ENCODE data around the gene LRCH4. TPM values are rescaled to one million over a fixed set of nuclear protein-coding genes. Genes with fewer than 3 reads are reported as not detected.

Gene LRCH4
- total and polyA plus RNA-seq, 9 of the 15 experiments (the other 6 are each of a cell fraction or from before 2014, with no cell fraction given), result 0.06 to 63.3 (median 15.0) TPM

GRCh38 chr7:100604028-100604975 lies 18.4 kb upstream of the LRCH4 start (continued):
- TF ChIP-seq, protein P1, sequence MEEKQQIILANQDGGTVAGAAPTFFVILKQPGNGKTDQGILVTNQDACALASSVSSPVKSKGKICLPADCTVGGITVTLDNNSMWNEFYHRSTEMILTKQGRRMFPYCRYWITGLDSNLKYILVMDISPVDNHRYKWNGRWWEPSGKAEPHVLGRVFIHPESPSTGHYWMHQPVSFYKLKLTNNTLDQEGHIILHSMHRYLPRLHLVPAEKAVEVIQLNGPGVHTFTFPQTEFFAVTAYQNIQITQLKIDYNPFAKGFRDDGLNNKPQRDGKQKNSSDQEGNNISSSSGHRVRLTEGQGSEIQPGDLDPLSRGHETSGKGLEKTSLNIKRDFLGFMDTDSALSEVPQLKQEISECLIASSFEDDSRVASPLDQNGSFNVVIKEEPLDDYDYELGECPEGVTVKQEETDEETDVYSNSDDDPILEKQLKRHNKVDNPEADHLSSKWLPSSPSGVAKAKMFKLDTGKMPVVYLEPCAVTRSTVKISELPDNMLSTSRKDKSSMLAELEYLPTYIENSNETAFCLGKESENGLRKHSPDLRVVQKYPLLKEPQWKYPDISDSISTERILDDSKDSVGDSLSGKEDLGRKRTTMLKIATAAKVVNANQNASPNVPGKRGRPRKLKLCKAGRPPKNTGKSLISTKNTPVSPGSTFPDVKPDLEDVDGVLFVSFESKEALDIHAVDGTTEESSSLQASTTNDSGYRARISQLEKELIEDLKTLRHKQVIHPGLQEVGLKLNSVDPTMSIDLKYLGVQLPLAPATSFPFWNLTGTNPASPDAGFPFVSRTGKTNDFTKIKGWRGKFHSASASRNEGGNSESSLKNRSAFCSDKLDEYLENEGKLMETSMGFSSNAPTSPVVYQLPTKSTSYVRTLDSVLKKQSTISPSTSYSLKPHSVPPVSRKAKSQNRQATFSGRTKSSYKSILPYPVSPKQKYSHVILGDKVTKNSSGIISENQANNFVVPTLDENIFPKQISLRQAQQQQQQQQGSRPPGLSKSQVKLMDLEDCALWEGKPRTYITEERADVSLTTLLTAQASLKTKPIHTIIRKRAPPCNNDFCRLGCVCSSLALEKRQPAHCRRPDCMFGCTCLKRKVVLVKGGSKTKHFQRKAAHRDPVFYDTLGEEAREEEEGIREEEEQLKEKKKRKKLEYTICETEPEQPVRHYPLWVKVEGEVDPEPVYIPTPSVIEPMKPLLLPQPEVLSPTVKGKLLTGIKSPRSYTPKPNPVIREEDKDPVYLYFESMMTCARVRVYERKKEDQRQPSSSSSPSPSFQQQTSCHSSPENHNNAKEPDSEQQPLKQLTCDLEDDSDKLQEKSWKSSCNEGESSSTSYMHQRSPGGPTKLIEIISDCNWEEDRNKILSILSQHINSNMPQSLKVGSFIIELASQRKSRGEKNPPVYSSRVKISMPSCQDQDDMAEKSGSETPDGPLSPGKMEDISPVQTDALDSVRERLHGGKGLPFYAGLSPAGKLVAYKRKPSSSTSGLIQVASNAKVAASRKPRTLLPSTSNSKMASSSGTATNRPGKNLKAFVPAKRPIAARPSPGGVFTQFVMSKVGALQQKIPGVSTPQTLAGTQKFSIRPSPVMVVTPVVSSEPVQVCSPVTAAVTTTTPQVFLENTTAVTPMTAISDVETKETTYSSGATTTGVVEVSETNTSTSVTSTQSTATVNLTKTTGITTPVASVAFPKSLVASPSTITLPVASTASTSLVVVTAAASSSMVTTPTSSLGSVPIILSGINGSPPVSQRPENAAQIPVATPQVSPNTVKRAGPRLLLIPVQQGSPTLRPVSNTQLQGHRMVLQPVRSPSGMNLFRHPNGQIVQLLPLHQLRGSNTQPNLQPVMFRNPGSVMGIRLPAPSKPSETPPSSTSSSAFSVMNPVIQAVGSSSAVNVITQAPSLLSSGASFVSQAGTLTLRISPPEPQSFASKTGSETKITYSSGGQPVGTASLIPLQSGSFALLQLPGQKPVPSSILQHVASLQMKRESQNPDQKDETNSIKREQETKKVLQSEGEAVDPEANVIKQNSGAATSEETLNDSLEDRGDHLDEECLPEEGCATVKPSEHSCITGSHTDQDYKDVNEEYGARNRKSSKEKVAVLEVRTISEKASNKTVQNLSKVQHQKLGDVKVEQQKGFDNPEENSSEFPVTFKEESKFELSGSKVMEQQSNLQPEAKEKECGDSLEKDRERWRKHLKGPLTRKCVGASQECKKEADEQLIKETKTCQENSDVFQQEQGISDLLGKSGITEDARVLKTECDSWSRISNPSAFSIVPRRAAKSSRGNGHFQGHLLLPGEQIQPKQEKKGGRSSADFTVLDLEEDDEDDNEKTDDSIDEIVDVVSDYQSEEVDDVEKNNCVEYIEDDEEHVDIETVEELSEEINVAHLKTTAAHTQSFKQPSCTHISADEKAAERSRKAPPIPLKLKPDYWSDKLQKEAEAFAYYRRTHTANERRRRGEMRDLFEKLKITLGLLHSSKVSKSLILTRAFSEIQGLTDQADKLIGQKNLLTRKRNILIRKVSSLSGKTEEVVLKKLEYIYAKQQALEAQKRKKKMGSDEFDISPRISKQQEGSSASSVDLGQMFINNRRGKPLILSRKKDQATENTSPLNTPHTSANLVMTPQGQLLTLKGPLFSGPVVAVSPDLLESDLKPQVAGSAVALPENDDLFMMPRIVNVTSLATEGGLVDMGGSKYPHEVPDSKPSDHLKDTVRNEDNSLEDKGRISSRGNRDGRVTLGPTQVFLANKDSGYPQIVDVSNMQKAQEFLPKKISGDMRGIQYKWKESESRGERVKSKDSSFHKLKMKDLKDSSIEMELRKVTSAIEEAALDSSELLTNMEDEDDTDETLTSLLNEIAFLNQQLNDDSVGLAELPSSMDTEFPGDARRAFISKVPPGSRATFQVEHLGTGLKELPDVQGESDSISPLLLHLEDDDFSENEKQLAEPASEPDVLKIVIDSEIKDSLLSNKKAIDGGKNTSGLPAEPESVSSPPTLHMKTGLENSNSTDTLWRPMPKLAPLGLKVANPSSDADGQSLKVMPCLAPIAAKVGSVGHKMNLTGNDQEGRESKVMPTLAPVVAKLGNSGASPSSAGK (IDR thresholded peaks at IDR 0.05), result peak; percentile 4; the same call in 1 of the 2 replicates
- TF ChIP-seq EP300 (IDR thresholded peaks at IDR 0.05; ENCODE audit: low read length) (0 out of 2 replicates have a peak, but pooled peaks have one; percentile 14), ARNT (IDR thresholded peaks at IDR 0.05) (peak in 1 of 2 experiments; percentile 69; a peak in 2 of 4 replicates), DACH1 (IDR thresholded peaks at IDR 0.05; ENCODE audit: partially characterized antibody) (no peak), ZNF696 (CRISPR knock-in tag; conservative IDR thresholded peaks at IDR 0.05) (no peak), SREBF2 (CRISPR knock-in tag; IDR thresholded peaks at IDR 0.05) (0 out of 2 replicates have a peak, but pooled peaks have one; percentile 93), NCOA2 (IDR thresholded peaks at IDR 0.05; ENCODE audit: partially characterized antibody in 2 of 2) (no peak), MCM5 (IDR thresholded peaks at IDR 0.05; ENCODE audit: low read depth) (no peak), ZNF592 (IDR thresholded peaks at IDR 0.05) (0 out of 2 replicates have a peak, but pooled peaks have one; percentile 39), KAT8 (IDR thresholded peaks at IDR 0.05; ENCODE audit: low read depth) (no peak), ZNF79 (CRISPR knock-in tag; IDR thresholded peaks at IDR 0.05; ENCODE audit: low read depth) (no peak), ZNF24 (IDR thresholded peaks at IDR 0.05) (peak; percentile 26; the same call in 1 of the 2 replicates)

Data from K562 (cell line).